SK-N-SH (cell line): ENCODE data around the gene MCF2L. TPM values are rescaled to one million over a fixed set of nuclear protein-coding genes. Genes with fewer than 3 reads are reported as not detected.

Experiments used
- CTCF ChIA-PET: fragments of 300-600, 350-600 bp; formaldehyde crosslinking; extraction: SDS; loops from one replicate; lab custom pipeline; 2021; lab: Yijun Ruan, JAX
- POLR2A ChIA-PET: fragments of 350-600 bp; sonication (Branson Sonifier 250); formaldehyde crosslinking; extraction: SDS; loops from one replicate; lab custom pipeline; 2020; ENCODE audit warnings: antibody characterized with exemption, inconsistent platforms; lab: Yijun Ruan, JAX
- DNase-seq: peaks from one replicate; pipeline ENCODE4 v3.0.0; 2012
- H2AFZ ChIP-seq: fragments of 200-600 bp; sonication (generic); 2 replicates; pipeline ENCODE4 v1.8.1; 2016; ENCODE audit warnings: antibody characterized with exemption, mild to moderate bottlenecking, low read depth
- H3F3A ChIP-seq: fragments of 200-600 bp; sonication (generic); replicated peaks from 2 replicates; pipeline ENCODE3; 2016; ENCODE audit warnings: antibody characterized with exemption, mild to moderate bottlenecking; ENCODE audit not compliant: insufficient read depth
- H3K27ac ChIP-seq, 2 experiments: fragments of 200-500 bp in 1 of 2; fragments of 200-600 bp in 1 of 2; sonication (Bioruptor generic) in 1 of 2; sonication (generic), shearing (Covaris generic) in 1 of 2; 2 replicates each; pipeline versions ENCODE4 v1.5.1 to v1.6.1; 2014 to 2016; ENCODE audit warnings: low read depth in 2 of 2, inconsistent platforms in 1 of 2, low read length in 1 of 2, mild to moderate bottlenecking in 1 of 2, mixed read lengths in 1 of 2
- H3K27me3 ChIP-seq: fragments of 200-600 bp; sonication (generic), shearing (Covaris generic); 2 replicates; pipeline ENCODE4 v1.6.1; 2016; ENCODE audit warnings: mixed run types; ENCODE audit not compliant: insufficient read depth
- H3K36me3 ChIP-seq, 2 experiments: fragments of 200-500 bp in 1 of 2; fragments of 200-600 bp in 1 of 2; sonication (Bioruptor generic) in 1 of 2; sonication (generic) in 1 of 2; replicated peaks in 1 of 2; 2 replicates each; pipeline versions ENCODE3 to v1.5.1; 2014 to 2016; ENCODE audit warnings: low read length in 1 of 2, mild to moderate bottlenecking in 1 of 2; ENCODE audit not compliant: insufficient read depth in 2 of 2, control insufficient read depth in 1 of 2
- H3K4me1 ChIP-seq, 2 experiments: fragments of 200-500 bp in 1 of 2; fragments of 200-600 bp in 1 of 2; sonication (Bioruptor generic) in 1 of 2; sonication (generic), shearing (Covaris generic) in 1 of 2; 2 replicates each; pipeline versions ENCODE4 v1.5.1 to v1.6.1; 2014 to 2016; ENCODE audit warnings: low read depth in 1 of 2, low read length in 1 of 2, mixed run types in 1 of 2; ENCODE audit not compliant: insufficient read depth in 2 of 2, control insufficient read depth in 1 of 2
- H3K4me2 ChIP-seq: fragments of 200-600 bp; sonication (generic), shearing (Covaris generic); 2 replicates; pipeline ENCODE4 v1.6.1; 2017; ENCODE audit warnings: mixed run types
- H3K4me3 ChIP-seq, 2 experiments: fragments of 200-500 bp in 1 of 2; fragments of 200-600 bp in 1 of 2; sonication (Bioruptor generic) in 1 of 2; sonication (generic), shearing (Covaris generic) in 1 of 2; 2 replicates each; pipeline versions ENCODE4 v1.5.1 to v1.8.1; 2014 to 2016; ENCODE audit warnings: low read depth in 2 of 2, inconsistent platforms in 1 of 2, low read length in 1 of 2, mild to moderate bottlenecking in 1 of 2, mixed read lengths in 1 of 2, moderate library complexity in 1 of 2
- H3K79me2 ChIP-seq: fragments of 200-600 bp; sonication (generic); 2 replicates; pipeline ENCODE4 v1.8.1; 2017; ENCODE audit warnings: mild to moderate bottlenecking; ENCODE audit not compliant: insufficient read depth
- H3K9ac ChIP-seq: fragments of 200-600 bp; sonication (generic); 2 replicates; pipeline ENCODE4 v1.6.1; 2017; ENCODE audit warnings: mixed run types
- H3K9me2 ChIP-seq: fragments of 200-600 bp; sonication (generic); 2 replicates; pipeline ENCODE4 v1.6.1; 2017; ENCODE audit warnings: mixed run types
- H3K9me3 ChIP-seq: fragments of 200-600 bp; sonication (generic); 2 replicates; pipeline ENCODE4 v1.6.1; 2017; ENCODE audit warnings: mixed run types, mild to moderate bottlenecking, moderate library complexity
- H4K20me1 ChIP-seq: fragments of 200-600 bp; sonication (generic); 2 replicates; pipeline ENCODE4 v1.6.1; 2017; ENCODE audit warnings: mild to moderate bottlenecking, mixed run types; ENCODE audit not compliant: insufficient read depth
- CTCF ChIP-seq: fragments of 200-600 bp; sonication (generic); IDR thresholded peaks from 2 replicates; pipeline ENCODE4 v1.6.1; 2017; ENCODE audit warnings: antibody characterized with exemption, mild to moderate bottlenecking, moderate library complexity
- ELF1 ChIP-seq: IDR thresholded peaks from 2 replicates; pipeline ENCODE4 v1.4.0; 2012
- EZH2phosphoT487 ChIP-seq: fragments of 200-600 bp; sonication (generic); IDR thresholded peaks from 2 replicates; pipeline ENCODE4 v1.6.1; 2017; ENCODE audit warnings: low read depth, mixed run types, mild to moderate bottlenecking, antibody characterized with exemption, moderate library complexity, borderline replicate concordance
- FOSL2 ChIP-seq: IDR thresholded peaks from 2 replicates; pipeline ENCODE4 v1.4.0; 2012; ENCODE audit warnings: low read depth, mild to moderate bottlenecking, moderate library complexity, borderline replicate concordance
- GABPA ChIP-seq: IDR thresholded peaks from 2 replicates; pipeline ENCODE4 v1.4.0; 2012; ENCODE audit warnings: low read depth, mild to moderate bottlenecking
- GATA2 ChIP-seq: sonication (generic); formaldehyde crosslinking; IDR thresholded peaks from 2 replicates; pipeline ENCODE4 v1.5.0; 2020; ENCODE audit warnings: mild to moderate bottlenecking, missing genetic modification reagents
- IRF3 ChIP-seq: fragments of 150-350 bp; IDR thresholded peaks from 2 replicates; pipeline ENCODE4 v1.6.1; 2016; ENCODE audit warnings: mild to moderate bottlenecking, low read depth, low read length
- JUND ChIP-seq: IDR thresholded peaks from 2 replicates; pipeline ENCODE4 v1.4.0; 2012
- MAX ChIP-seq: IDR thresholded peaks from 2 replicates; pipeline ENCODE4 v1.4.0; 2012; ENCODE audit warnings: low read depth
- MEF2A ChIP-seq: IDR thresholded peaks from 2 replicates; pipeline ENCODE4 v1.4.0; 2012; ENCODE audit warnings: low read depth, borderline replicate concordance
- MXI1 ChIP-seq: IDR thresholded peaks from 2 replicates; pipeline ENCODE4 v1.6.1; 2012; ENCODE audit warnings: mild to moderate bottlenecking, low read depth, low read length, improper control_type of control experiment
- NFIC ChIP-seq: IDR thresholded peaks from 2 replicates; pipeline ENCODE4 v1.4.0; 2012; ENCODE audit warnings: borderline replicate concordance
- NRF1 ChIP-seq: IDR thresholded peaks from 2 replicates; pipeline ENCODE4 v1.6.1; 2012; ENCODE audit warnings: low read depth, mild to moderate bottlenecking, low read length
- PBX3 ChIP-seq: IDR thresholded peaks from 2 replicates; pipeline ENCODE4; 2012
- POLR2AphosphoS5 ChIP-seq: IDR thresholded peaks from 2 replicates; pipeline ENCODE4 v1.6.1; 2012; ENCODE audit warnings: low read depth, low read length
- RAD21 ChIP-seq: IDR thresholded peaks from 2 replicates; pipeline ENCODE4 v1.6.1; 2012; ENCODE audit warnings: mild to moderate bottlenecking, low read length
- RCOR1 ChIP-seq: fragments of 150-350 bp; IDR thresholded peaks from 2 replicates; pipeline ENCODE4 v1.6.1; 2017; ENCODE audit warnings: antibody characterized with exemption, low read length
- RFX5 ChIP-seq: IDR thresholded peaks from 2 replicates; pipeline ENCODE4 v1.6.1; 2012; ENCODE audit warnings: mild to moderate bottlenecking, improper control_type of control experiment, low read length
- RXRA ChIP-seq: IDR thresholded peaks from 2 replicates; pipeline ENCODE4 v1.4.0; 2012; ENCODE audit warnings: low read depth, mild to moderate bottlenecking, borderline replicate concordance
- SIN3A ChIP-seq: IDR thresholded peaks from 2 replicates; pipeline ENCODE4 v1.6.1; 2012; ENCODE audit warnings: low read depth, mild to moderate bottlenecking, low read length, moderate library complexity, borderline replicate concordance
- SMC3 ChIP-seq: IDR thresholded peaks from 2 replicates; pipeline ENCODE4 v1.6.1; 2012; ENCODE audit warnings: low read depth, low read length, improper control_type of control experiment
- TAF1 ChIP-seq: IDR thresholded peaks from 2 replicates; pipeline ENCODE4 v1.6.1; 2012; ENCODE audit warnings: low read depth, mild to moderate bottlenecking, low read length, moderate library complexity, borderline replicate concordance
- TCF12 ChIP-seq: IDR thresholded peaks from 2 replicates; pipeline ENCODE4 v1.4.0; 2012
- TEAD4 ChIP-seq: IDR thresholded peaks from 2 replicates; pipeline ENCODE4 v1.4.0; 2012; ENCODE audit warnings: mild to moderate bottlenecking, borderline replicate concordance; ENCODE audit not compliant: insufficient read depth
- USF2 ChIP-seq: fragments of 150-350 bp; IDR thresholded peaks from 2 replicates; pipeline ENCODE4 v1.6.1; 2017; ENCODE audit warnings: antibody characterized with exemption, low read length, low read depth, borderline replicate concordance
- YY1 ChIP-seq: IDR thresholded peaks from 2 replicates; pipeline ENCODE4 v1.4.0; 2012; ENCODE audit warnings: low read depth, mild to moderate bottlenecking
- ZBTB33 ChIP-seq: IDR thresholded peaks from 2 replicates; pipeline ENCODE4 v1.4.0; 2012; ENCODE audit warnings: low read depth, borderline replicate concordance
- WGBS: methylation state at CpG from one replicate; pipeline ENCODE4 v1.1.6; 2017; ENCODE audit warnings: low lambda C conversion rate; 5-methylcytosine and 5-hydroxymethylcytosine counted together
- polyA plus RNA-seq, 3 experiments: library from polyadenylated mRNA; depleted of rRNA; stranded (reverse); fragments of >200 nt; gene quantifications; 2 replicates each; pipeline ENCODE4 v1.2.3, GENCODE V29; 2012

The MCF2L gene
- 0.56 and 1.1 TPM in 2 replicates for polyA plus RNA-seq (2012; rRNA removed)
- polyA plus RNA-seq (2012; cell fraction: cytosol; rRNA removed), result 0.58 and 1.00 TPM in 2 replicates
- polyA plus RNA-seq (2012; cell fraction: nucleus; rRNA removed), result 2.7 and 4.1 TPM in 2 replicates

GRCh38 chr13:112968910-112969691 is at the start of gene MCF2L:
Gene MCF2L (plus strand): TSS chr13:112969214. CDS start chr13:112969380, 166 bp downstream.
- Histone ChIP-seq H3K4me3 (peak within 1 kb of the TSS; percentile 38 to 55), H2AFZ (no peak within 1 kb of the TSS), H3K9me2 (no peaks in the 10 kb centered on the region), H4K20me1 (no peaks in the 10 kb centered on the region), H3K9me3 (no peaks in the 10 kb centered on the region), H3K4me2 (peak within 1 kb of the TSS; percentile 29; the same call in 1 of the 2 replicates), H3K36me3 (no peaks in the 10 kb centered on the region), H3K27ac (peak within 1 kb of the TSS in 1 of 2 experiments; percentile 79; a peak in 2 of 4 replicates), H3K4me1 (peaks cover 0 to 19% of the 10 kb centered on the region in 2 experiments; a peak in 2 of 4 replicates), H3K27me3 (peaks cover 33% of the 10 kb centered on the region), H3F3A (no peaks in the 10 kb centered on the region), H3K9ac (no peak within 1 kb of the TSS), H3K79me2 (no peaks in the 10 kb centered on the region)
- POLR2A ChIA-PET, result interaction anchor here (1.1 to 3.6 kb wide), 3 partner anchors 11 to 32 kb away, joined by 5 to 34 read pairs (median 6); no protein-coding TSS in a partner anchor
- CTCF ChIA-PET, result interaction anchor here (0.5 to 4.8 kb wide), 21 partner anchors 9 to 186 kb away, joined by 3 to 52 read pairs (median 4); no protein-coding TSS in a partner anchor
- 4% methylated on average over 5 of the region's 69 CpGs for WGBS
- peak; percentile 93 for DNase-seq
- no peak for TF ChIP-seq RFX5
- TF ChIP-seq RCOR1, result no peak
- TF ChIP-seq POLR2AphosphoS5, result no peak
- TF ChIP-seq SMC3, result no peak
- TF ChIP-seq EZH2phosphoT487, result no peak
- peak; percentile 87 for TF ChIP-seq MXI1
- no peak for TF ChIP-seq MEF2A
- TF ChIP-seq RAD21, result peak; percentile 52
- TF ChIP-seq USF2, result no peak
- TF ChIP-seq GATA2 (CRISPR knock-in tag), result no peak
- no peak for TF ChIP-seq FOSL2
- no peak for TF ChIP-seq NFIC
- TF ChIP-seq NRF1, result no peak
- TF ChIP-seq TEAD4, result no peak
- TF ChIP-seq GABPA, result no peak
- TF ChIP-seq SIN3A, result no peak
- no peak for TF ChIP-seq ELF1
- no peak for TF ChIP-seq TCF12
- TF ChIP-seq MAX, result no peak
- no peak for TF ChIP-seq YY1
- TF ChIP-seq PBX3, result no peak
- no peak for TF ChIP-seq IRF3
- no peak for TF ChIP-seq JUND
- TF ChIP-seq CTCF, result peak; percentile 25; the same call in 1 of the 2 replicates
- no peak for TF ChIP-seq RXRA
- no peak for TF ChIP-seq ZBTB33
- no peak for TF ChIP-seq TAF1
